Tibial nerve (tissue), 4 donors: ENCODE measurements around the gene SRGAP3.

Source experiments
- EP300 ChIP-seq, 2 donors: sonication (generic); formaldehyde crosslinking; IDR thresholded peaks; one replicate each; pipeline ENCODE4 v1.6.1; 2017; ENCODE audit warnings: antibody characterized with exemption in 2 of 2, mild to moderate bottlenecking in 1 of 2
- TF ChIP-seq, protein P1 (sequence below), 5 experiments: fragments of 200-600 bp in 3 of 5; fragments of 450-650 bp in 2 of 5; sonication (generic) in 3 of 5; IDR thresholded peaks; one replicate each; pipeline ENCODE4 v1.5.1; 2016 to 2019; ENCODE audit warnings: antibody characterized with exemption in 5 of 5, mild to moderate bottlenecking in 3 of 5, moderate library complexity in 2 of 5

DNA sequence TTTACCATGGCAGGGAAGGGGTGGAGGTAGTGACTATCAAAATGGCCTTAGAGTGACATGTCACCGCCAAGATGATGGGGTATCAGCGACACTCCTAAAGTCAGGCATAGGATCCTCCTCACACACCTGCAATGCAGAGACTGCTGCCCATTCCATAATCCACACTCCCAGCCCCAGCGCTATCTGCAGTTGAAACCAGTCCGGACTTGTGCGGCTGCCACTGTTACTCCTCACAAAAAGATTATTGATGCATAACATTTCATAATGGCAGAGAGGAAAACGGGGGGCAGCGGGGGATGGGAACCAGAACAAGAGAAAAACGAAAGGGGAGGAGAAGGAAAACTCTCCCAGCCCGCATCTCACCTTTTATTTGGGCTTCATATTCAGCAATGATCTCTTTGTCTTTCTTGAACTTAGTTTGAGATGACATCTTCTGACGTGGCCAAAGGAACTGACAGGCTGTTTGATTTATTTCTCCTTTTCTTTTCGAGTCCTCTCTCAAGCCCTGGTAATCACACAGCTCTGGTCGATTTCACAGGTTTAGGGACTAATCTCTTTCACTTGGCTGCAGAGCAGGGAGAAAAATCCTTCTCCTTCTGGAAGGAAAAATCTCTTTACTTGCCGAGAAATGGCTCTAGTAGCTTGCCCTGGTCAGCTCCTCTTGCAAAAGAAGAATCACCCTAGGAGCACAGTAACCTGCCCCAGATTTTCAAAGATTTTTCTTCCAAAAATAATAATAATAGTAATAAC lies 749 bp downstream of the SRGAP3 start:
- TF ChIP-seq, protein P1, sequence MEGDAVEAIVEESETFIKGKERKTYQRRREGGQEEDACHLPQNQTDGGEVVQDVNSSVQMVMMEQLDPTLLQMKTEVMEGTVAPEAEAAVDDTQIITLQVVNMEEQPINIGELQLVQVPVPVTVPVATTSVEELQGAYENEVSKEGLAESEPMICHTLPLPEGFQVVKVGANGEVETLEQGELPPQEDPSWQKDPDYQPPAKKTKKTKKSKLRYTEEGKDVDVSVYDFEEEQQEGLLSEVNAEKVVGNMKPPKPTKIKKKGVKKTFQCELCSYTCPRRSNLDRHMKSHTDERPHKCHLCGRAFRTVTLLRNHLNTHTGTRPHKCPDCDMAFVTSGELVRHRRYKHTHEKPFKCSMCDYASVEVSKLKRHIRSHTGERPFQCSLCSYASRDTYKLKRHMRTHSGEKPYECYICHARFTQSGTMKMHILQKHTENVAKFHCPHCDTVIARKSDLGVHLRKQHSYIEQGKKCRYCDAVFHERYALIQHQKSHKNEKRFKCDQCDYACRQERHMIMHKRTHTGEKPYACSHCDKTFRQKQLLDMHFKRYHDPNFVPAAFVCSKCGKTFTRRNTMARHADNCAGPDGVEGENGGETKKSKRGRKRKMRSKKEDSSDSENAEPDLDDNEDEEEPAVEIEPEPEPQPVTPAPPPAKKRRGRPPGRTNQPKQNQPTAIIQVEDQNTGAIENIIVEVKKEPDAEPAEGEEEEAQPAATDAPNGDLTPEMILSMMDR (IDR thresholded peaks at IDR 0.05), result no peak
- TF ChIP-seq EP300 (IDR thresholded peaks at IDR 0.05), result no peak
